IPS DF 4.7 (cell line): Measurements from ENCODE around the gene LRGUK.
"Not testable (repeated sequence)": the region's sequence is repeated elsewhere in the genome, so short reads cannot be mapped to it uniquely, and the experiment has no call there.

ENCODE experiments used
- DNase-seq: peaks from one replicate; pipeline ENCODE4 v3.0.0-alpha.2; 2013; ENCODE audit warnings: low spot score; ENCODE audit errors: extremely low read depth

The LRGUK gene, protein sequence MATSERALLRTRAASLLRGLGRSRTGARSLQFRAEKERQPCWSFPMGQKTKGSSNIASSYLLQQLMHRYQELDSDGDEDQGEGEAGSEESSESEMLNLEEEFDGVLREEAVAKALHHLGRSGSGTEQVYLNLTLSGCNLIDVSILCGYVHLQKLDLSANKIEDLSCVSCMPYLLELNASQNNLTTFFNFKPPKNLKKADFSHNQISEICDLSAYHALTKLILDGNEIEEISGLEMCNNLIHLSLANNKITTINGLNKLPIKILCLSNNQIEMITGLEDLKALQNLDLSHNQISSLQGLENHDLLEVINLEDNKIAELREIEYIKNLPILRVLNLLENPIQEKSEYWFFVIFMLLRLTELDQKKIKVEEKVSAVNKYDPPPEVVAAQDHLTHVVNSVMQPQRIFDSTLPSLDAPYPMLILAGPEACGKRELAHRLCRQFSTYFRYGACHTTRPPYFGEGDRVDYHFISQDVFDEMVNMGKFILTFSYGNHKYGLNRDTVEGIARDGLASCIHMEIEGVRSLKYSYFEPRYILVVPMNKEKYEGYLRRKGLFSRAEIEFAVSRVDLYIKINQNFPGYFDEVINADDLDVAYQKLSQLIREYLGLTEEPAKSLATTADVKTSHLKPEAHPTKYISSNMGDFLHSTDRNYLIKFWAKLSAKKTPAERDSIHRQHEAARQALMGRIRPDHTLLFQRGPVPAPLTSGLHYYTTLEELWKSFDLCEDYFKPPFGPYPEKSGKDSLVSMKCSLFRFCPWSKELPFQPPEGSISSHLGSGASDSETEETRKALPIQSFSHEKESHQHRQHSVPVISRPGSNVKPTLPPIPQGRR

DNA sequence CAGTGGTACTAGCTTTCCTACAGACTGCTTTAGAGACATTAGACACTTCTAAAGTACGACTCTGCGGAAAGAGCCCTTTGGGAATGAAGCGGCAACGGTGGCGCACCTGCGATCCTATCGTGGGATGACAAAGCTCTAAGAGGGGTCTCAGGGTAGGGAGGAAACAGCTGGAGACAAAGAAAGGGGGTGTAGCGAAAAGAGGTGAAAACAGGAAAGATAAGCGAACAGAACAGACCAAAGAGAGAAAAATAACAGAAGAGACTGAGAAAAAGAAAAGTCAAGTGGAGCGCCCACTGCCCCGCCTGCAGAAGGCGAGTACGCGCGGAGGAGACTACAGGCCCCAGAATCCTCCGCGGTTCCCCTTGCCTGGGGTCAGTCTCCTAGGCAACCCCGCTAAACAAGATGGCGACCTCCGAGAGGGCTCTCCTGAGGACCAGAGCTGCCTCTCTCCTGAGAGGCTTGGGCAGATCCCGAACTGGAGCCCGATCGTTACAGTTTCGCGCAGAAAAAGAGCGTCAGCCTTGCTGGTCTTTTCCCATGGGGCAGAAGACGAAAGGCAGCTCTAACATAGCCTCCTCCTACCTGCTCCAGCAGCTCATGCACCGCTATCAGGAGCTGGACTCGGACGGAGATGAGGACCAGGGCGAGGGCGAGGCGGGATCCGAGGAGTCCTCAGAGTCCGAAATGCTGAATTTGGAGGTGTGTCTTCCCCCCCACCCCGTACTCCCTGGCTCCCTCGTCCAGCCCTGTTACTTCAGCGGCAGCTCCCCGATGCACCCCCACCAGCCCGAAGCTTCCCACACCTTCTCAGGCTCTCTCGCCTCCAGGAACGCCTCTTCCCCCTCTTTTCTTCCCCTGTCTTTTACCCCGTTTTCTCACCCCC is at the start of gene LRGUK:
Gene LRGUK, plus strand, starts transcription at position 375 of the 883 bp plus-strand sequence. Its CDS starts 28 bp downstream, at position 403.
- DNase-seq: no peak

DNA sequence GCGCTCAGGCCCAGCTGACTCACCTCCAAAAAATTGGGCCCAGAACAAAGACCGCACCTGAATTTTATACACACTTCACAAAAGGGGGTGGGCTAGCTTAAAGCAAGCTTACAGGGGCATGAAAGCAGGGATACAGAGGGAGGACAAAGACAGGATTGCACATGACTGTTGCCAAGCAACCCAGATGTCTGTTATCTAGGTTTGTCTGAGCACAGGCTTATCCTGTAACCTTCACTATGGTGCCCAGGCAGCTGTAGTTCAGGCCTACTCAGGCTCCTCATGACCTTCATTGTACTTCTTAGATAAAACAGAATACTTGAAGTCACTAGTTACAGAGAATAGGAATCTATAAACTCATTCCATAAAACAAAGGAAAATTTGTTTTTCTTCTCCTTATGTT is 49.6 kb upstream of the LRGUK start:
- not testable (repeated sequence) for DNase-seq

DNA sequence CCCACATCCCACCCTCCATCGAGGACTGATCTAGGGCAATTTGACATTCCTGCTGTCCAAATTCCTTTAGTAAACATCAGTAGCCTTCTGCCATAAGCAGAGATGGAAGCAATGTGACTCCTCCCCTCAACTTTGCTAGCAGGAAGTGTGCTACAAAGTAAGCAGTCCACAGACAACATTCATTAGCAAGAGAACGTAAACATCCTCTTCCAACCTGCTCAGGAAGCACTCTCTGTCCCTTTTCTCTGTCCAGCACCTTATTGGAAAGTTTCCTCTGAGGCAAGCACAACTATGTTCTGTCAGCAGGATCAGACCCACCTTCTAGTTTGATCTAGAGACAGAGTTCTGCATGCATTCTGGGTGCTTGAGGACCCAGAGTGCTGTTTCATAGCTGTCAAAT is 48.1 kb upstream of the LRGUK start:
- no peak for DNase-seq

DNA sequence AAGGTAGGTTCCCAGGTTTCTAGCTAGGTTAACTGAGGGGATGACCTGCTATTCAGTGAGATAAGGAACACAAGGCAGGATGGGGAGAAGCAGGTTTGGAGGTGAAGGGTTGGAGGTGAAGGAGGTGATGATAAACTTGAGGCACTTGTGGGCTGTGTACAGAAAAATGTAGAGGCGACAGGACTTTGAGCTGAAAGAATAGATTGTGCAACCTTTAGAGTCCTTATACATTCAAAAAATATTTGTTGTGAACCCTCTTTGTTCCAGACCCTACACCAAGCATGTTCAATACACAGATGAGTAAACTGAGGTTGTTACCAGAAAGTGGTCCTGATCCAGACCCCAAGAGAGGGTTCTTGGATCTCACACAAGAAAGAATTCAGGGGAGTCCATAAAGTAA is 45.4 kb upstream of the LRGUK start:
- DNase-seq: no peak

DNA sequence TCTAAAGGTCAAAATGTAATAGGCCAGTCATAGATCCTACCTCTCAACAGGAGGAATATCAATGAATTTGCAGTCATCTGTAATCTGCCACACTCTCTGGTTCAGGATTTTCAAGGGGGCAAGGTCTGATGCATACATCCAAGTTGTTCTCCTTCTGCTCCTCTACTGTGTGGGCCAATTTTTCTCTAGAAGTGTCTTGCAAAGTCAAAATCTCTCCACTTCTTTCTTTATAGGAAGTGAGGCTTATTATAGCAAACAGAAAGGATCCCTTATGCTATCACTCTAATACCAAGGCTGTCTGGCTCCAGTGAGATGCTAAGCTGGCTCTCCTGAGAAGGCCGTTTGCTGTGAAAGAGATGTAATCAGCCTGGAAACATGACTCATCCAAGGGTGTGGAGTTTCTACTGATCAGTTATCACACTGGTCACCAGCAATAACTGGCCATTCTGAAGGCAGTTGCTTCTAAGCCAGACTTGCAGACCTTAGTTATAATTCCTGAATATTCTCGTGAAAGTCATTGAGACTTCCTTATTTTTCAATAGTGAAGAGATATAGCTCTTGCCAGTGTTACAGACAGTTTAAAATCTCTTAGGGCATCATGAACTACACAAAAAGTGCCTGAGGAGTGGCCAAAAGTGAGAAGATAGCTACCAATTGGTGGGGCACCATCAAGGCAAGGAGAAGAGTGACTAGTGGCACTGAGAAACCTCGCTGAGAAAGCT is 43.2 kb upstream of the LRGUK start:
- DNase-seq: no peak

DNA sequence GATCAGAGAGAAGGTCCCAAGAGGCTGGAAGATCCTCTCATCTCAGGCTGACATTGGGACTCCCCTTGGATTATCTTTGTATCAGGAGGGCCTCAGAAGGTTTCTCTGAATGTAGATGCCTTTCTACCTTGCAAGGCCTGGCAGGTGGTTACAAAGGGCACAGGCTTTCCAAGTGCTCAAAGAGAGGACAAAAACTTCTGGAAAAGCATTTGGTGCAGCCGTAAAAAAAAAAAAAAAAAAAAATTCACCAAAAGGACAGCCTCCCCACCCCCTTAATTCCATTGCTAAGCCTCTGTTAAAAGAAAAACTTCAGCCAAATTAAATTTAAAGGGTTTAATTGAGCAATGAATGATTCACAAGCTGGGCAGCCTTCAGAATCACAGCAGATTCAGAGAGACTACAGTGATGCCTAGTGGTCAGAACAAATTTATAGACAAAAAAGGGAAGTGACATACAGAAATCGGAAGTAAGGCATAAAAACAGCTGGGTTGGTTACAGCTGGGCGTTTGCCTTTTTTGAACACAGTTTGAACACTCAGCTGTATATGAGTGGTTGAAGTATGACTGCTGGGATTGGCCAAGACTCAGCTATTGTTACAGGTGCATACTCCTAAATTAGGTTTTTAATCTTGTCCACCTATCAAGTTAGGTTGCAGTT is 42.5 kb upstream of the LRGUK start:
- no peak for DNase-seq

DNA sequence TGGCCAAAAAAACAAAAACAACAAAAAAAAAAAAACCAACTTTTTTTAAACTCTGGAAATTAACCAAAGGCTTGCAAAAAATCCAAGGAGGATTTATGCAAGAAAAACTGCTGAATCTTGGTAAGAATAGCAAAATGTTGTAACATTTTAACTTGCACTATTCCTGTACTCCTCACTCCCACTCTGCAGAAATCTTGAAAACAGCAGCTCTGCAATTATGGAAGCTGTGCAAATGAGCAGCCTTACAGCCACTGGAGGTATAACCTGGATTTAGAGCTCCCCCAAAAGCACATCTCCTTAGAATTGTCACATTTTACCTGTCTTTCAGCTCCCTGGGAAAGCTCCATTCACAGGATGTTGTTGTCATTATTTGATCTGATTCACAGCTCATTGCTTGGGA is 41.8 kb upstream of the LRGUK start:
- DNase-seq: no peak

DNA sequence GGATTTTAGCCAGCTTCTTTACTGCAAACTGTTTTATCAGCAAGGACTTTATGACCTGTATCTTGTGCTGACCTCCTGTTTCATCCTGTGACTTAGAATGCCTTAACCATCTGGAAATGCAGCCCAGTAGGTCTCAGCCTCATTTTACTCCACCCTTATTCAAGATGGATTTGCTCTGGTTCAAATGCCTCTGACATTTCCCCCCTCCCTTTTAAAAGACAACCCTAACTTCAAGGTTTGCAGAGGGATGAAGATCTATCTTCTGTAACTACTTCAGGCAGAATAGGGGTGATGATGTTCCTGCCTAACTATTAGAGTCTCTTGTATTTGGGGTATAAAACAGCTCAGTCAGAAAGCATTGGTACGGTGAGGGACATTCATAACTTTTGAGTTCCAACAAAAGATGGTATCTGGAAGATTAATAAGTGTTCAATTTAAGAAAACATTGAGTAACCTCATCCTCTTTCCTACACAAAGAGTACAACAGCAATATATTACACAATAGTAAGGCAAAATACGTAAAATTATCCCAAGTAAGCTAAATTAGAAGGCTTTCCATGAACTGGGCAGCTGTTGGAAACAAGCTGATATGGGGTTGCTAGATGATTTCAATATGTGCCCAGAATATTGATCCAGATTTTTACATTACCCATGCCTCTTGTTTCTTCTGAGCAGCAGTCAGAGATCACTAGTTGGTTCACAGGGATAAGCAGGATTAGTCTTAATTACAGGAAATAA is 40.0 kb upstream of the LRGUK start:
- DNase-seq: no peak

DNA sequence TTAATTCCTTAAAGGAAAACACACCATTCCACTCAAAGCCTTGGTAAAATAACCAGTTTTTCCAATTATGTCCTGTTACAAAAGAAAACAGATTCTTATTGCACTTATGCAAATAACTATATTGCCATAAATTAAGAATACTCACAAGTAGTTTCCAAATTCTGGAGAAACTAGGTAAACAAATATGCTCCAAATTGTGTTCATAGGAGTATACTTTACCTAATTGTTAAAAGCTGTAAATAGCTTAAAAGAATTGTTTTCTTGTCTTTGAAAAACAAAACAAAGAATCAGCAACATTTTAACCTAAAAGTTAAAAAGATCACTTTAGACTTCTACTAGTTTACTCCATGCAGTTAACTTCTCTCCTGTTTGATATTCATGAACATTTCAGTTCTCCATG is 38.9 kb upstream of the LRGUK start:
- no peak for DNase-seq

DNA sequence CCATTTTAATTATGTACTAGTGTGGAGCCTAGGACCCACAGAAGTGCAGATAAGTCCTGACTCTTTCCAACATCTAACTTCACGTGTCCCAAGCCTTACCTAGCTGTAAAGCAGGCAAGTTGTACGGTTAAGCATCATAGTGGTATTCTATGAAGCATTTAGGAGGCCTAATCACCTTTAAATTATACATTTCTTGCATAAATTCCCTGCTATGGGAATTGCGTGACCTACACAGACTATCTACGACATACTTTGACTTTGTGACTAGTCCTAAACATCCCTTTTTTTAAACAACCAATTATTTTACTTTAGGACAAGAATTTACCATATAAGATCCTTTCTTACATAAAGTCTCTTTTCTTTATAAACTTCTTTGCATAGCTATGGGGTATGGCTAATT is 37.7 kb upstream of the LRGUK start:
- peak; percentile 7 for DNase-seq

DNA sequence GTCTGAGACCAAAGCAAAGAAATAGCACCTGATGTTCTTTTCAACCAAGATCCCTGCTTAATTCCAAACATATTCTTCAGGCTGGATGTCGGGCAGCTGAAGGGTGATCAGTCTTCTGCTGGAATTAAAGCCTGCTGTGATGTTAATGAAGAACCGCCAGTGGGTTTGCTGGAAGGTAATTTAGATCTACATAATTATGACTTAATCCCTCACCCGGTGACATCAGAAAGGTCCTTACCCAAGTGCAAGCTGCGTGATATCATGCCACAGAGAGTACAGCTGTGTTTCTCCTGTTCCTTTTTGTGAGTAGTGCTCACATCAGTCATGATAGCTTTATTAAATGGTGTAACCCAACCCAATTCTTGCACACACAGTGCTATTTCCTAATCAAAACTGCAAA is 29.1 kb upstream of the LRGUK start:
- DNase-seq: no peak

DNA sequence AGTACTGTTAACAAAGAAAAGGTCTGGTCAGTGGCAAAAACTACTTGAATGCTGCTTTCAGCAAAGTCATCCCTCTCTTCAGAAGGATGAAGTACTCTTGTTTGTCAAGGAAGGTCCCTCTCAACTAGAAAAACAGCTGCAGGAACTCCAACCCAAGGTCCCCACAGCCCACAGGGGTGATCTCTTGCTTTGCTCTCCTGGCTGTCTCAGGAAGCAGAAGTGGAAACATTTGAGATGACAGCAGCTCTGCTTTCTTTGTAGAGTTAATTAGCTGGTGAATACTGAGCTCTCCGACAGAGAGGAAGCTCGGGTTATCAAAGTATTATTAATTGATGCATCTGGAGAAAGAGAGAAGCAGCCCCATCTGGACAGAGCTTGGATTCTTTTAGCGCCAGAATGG is 25.4 kb upstream of the LRGUK start:
- DNase-seq: no peak

DNA sequence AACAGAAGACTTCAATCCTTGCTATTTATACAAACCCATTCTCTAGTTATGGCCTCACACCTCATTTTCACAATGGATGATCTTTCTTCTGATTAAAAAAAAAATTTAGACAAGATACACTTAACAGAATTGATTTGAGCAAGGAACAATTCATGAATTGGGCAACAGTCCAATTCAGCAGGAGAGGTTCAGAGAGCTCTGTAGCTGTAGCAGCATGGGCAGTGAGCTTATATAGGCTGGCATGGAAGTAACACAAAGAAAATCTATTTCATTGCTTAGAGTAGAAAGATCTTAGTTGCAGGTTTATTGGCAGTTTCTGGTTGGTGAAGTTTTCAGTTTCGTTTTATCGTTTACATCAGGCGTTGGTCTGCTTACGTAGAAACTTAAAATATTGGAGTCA is 23.0 kb upstream of the LRGUK start:
- DNase-seq: no peak

DNA sequence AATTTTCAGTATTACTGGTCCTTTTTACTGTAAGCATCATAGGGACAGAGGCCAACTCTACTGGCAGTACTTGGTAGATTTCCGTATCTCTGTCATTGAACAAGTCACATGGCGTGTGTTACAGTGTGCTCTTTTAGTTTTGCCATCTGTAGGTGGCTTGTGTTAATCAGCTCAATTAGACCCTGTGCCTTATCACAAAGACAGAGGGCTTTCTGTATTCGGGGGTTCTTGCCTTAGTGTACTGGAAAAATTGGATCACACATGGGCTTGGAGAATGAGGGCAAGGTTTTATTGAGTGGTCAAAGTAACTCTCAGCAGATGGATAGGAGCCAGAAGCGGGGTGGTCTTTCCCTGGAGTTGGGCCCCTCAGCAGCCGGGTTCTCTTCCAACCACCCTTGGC is 21.3 kb upstream of the LRGUK start:
- DNase-seq: no peak

DNA sequence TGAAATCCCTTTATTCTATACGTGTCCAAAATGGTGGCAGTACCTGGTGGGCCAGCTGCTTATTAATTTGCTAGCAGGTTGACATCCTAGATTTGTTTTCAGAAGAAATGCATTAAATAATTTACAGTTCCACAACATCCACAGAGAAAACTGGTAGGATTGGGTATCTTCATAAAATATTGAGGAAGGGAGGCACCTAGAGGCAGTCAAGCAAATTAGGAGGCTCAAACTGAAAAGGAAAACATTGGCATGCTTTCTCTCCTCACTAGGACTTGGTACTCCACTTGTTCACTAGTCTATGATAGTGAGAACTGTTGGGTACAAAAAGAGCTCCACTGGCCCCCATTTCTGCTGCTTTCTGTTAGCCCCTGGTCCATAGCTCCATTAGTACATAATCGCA is 18.3 kb upstream of the LRGUK start:
- no peak for DNase-seq

DNA sequence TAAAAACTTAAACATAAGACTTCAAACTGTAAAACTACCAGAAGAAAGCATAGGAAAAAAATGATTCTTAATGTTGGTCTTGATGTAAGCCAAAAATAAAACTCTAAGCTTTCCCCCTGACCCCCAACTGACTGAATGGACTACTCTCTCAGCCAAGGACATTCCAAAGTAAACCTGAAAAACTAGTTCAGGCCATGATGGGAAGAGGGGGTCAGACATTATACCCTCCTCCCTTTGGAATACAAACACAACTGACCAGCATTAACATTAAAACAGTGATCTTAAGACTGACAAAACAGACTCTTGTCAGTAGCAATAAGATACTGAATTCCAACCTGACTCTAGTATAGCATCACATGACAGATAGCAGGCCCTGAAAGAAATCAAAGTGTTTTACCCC is 13.5 kb upstream of the LRGUK start:
- DNase-seq: no peak

DNA sequence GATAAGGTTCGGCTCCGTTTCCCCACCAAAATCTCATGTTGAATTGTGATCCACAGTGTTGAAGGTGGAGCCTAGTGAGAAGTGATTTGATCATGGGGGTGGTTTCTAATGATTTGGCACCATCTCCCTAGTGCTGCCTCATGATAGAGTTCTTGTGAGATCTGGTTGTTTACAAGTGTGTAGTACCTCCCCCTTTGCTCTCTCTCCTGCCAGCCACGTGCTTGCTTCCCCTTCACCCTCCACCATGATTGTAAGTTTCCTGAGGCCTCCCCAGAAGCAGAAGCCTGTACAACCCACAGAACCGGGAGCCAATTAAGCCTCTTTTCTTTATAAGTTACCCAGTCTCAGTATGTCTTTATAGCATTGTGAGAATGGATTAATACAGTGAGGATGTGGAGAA is 12.1 kb upstream of the LRGUK start:
- no peak for DNase-seq

DNA sequence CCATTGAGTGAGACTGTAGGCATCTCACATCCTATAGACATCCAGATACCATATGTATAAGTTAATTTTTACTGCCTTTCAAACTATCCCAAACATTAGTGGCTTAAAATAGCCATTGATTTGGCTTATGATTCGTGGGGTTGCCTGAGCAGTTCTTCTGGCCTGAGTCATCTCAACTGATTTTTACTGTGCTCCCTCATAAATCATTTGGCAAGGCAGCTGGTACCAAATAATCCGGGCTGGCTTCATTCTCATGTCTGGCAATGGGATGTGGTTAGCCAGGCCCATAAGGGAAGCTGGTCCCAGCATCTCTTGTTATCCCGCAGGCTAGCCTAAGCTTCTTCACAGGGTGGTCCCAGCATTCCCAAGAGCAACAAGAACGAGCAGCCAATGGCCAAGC is 6.7 kb upstream of the LRGUK start:
- DNase-seq: no peak

DNA sequence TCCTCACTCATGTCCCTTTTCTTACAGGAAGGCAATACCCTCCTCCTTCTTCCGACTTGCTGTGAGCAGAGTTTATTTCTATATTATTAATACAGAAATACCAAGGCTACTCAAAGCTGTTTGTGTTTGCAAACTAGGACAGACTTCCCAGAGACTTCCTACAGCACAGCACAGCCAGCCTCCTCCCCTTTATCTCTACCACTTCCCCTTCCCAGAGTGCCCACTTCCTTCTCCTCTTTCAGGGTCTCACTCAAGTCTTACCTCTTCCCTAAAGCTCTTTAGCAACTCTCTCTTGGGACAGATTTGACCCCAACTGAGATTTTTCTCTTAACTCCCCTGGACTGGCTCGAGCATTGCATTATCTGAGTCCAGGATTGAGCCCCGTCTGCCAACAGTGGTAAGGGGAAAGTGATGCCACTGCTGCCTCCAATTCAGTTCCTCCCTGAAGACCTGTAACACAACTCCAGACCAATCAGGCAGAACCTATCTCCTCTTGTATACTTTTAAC is 5.5 kb upstream of the LRGUK start:
- DNase-seq: no peak

DNA sequence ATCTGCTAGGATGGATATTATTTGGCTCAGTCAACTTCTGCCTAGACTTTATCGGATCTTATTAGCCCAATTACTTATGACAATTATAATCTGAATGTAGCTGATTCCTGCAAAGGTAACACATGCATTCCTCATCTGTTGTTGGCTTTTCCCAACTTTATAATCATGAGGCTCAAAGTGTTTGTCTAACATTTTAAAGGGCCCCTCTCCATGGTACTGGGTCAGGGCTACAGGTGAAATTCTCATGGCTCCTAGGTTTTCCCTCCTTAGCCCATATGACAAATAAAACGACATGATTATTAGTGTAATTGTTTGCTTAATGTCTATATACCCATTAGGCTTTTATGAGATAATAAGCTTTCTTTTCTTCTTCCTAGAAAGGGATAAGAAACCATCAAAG is 4.2 kb upstream of the LRGUK start:
- no peak for DNase-seq
